ENCODE measurements around the gene CREG1.

The CREG1 gene

DNA sequence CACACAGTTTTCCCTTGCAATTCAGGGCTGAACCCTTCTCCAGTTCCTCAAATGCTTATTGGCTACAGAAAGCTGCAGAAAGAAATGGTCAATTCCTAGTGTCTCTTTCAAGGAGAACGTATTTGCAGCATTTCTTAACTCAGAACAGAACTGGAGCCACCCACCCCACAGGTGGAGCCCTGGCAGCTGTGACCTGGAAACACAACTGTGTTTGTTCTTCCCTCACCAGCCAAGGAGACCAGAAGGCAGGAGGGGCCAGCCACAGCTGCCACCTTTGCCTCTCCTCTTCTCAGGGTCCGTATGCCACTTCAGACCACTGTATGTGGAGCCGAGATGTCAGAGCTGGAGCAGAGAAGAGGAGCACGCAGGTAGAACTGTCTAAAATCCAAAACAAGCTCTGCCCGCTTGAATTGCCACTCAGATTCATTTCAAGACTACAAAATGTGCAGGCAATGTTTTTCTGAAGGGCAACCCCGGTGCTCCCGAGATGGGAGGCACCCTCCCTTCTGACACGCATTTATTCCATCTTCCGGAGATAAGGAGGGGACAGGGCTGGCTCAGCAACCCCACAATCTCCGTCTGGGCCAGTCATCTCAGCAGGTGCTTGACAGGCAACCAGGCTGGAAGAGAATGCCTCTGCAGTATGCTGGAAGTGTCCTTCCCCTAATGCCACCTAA, 51.9 kb downstream of the CREG1 start:
- TF ChIP-seq, protein P1, sequence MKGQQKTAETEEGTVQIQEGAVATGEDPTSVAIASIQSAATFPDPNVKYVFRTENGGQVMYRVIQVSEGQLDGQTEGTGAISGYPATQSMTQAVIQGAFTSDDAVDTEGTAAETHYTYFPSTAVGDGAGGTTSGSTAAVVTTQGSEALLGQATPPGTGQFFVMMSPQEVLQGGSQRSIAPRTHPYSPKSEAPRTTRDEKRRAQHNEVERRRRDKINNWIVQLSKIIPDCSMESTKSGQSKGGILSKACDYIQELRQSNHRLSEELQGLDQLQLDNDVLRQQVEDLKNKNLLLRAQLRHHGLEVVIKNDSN (IDR thresholded peaks at IDR 0.05) = no peak
- TF ChIP-seq EGR1 (IDR thresholded peaks at IDR 0.05) = no peak
- no peak for TF ChIP-seq CEBPB (IDR thresholded peaks at IDR 0.05)
- no peak for TF ChIP-seq EP300 (IDR thresholded peaks at IDR 0.05; ENCODE audit: borderline replicate concordance)
- TF ChIP-seq, protein P2, sequence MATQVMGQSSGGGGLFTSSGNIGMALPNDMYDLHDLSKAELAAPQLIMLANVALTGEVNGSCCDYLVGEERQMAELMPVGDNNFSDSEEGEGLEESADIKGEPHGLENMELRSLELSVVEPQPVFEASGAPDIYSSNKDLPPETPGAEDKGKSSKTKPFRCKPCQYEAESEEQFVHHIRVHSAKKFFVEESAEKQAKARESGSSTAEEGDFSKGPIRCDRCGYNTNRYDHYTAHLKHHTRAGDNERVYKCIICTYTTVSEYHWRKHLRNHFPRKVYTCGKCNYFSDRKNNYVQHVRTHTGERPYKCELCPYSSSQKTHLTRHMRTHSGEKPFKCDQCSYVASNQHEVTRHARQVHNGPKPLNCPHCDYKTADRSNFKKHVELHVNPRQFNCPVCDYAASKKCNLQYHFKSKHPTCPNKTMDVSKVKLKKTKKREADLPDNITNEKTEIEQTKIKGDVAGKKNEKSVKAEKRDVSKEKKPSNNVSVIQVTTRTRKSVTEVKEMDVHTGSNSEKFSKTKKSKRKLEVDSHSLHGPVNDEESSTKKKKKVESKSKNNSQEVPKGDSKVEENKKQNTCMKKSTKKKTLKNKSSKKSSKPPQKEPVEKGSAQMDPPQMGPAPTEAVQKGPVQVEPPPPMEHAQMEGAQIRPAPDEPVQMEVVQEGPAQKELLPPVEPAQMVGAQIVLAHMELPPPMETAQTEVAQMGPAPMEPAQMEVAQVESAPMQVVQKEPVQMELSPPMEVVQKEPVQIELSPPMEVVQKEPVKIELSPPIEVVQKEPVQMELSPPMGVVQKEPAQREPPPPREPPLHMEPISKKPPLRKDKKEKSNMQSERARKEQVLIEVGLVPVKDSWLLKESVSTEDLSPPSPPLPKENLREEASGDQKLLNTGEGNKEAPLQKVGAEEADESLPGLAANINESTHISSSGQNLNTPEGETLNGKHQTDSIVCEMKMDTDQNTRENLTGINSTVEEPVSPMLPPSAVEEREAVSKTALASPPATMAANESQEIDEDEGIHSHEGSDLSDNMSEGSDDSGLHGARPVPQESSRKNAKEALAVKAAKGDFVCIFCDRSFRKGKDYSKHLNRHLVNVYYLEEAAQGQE (IDR thresholded peaks at IDR 0.05; ENCODE audit: low read depth) = no peak
- no peak for TF ChIP-seq YY1 (IDR thresholded peaks at IDR 0.05; ENCODE audit: low read depth)
- TF ChIP-seq TAF1 (IDR thresholded peaks at IDR 0.05; ENCODE audit: low read depth) = no peak
- no peak for TF ChIP-seq CREB1 (IDR thresholded peaks at IDR 0.05; ENCODE audit: low read depth)
- TF ChIP-seq TEAD4 (IDR thresholded peaks at IDR 0.05) = no peak

DNA sequence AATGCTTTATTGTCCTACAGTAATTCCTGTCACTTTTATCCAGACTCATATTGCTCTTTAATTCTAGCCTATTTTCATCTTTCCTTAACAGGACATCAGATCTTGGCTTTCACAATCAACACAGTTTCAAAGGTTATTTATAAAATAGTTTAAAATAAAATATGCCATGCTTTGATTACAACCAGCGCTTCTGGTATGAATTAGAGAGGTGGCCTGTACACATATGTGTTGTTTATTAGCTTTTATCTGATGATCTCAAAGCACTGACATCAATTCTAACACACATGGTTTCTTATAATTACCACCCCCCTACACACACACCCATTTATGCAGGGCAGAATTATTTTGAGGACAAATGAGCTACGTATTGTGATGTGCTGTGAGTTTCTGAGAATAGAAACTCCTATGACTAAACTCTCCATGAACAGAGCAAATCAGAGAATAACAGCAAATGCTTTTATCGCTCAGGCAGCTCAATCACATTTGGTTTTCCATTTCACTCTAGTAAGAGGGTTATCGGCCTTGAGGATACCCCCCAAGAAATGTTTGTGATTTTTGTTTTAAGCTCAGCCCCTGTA, 53.2 kb downstream of the CREG1 start:
- no peak for TF ChIP-seq NFIC (IDR thresholded peaks at IDR 0.05)
- no peak for TF ChIP-seq ZBTB7A (IDR thresholded peaks at IDR 0.05; ENCODE audit: low read depth)
- TF ChIP-seq, protein P3, sequence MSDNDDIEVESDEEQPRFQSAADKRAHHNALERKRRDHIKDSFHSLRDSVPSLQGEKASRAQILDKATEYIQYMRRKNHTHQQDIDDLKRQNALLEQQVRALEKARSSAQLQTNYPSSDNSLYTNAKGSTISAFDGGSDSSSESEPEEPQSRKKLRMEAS (IDR thresholded peaks at IDR 0.05) = no peak
- no peak for TF ChIP-seq FOXM1 (IDR thresholded peaks at IDR 0.05; ENCODE audit: borderline replicate concordance, low read depth)
- TF ChIP-seq, protein P2 (IDR thresholded peaks at IDR 0.05; ENCODE audit: low read depth) = no peak
- TF ChIP-seq YY1 (IDR thresholded peaks at IDR 0.05; ENCODE audit: low read depth) = no peak
- TF ChIP-seq, protein P1 (IDR thresholded peaks at IDR 0.05) = no peak

DNA sequence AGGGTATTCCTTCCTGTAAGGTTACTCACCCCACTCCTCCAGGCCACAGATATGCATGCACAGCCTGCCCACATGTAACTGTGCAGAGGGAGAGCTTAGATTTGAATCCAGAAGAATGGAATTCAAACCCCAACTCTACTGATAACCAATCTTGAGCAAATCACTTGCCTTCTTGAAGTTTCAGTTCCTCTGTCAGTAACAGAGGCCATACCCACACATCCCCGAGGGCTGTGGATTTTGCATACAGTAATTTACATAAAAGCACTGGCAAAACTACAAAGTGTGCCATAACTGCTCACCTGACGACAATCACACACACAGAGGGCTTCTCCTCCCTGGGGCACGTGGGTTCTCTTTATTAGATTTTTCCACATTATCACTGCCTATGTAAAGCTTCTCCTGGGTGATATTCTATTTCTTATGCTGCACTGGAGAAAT, 53.9 kb downstream of the CREG1 start:
- TF ChIP-seq, protein P2 (IDR thresholded peaks at IDR 0.05; ENCODE audit: low read depth) = no peak
- no peak for TF ChIP-seq CEBPB (IDR thresholded peaks at IDR 0.05)
- TF ChIP-seq, protein P3 (IDR thresholded peaks at IDR 0.05) = no peak
- no peak for TF ChIP-seq RAD21 (IDR thresholded peaks at IDR 0.05; ENCODE audit: low read depth)
- TF ChIP-seq EP300 (IDR thresholded peaks at IDR 0.05; ENCODE audit: borderline replicate concordance) = no peak
- TF ChIP-seq ZBTB7A (IDR thresholded peaks at IDR 0.05; ENCODE audit: low read depth) = no peak
- no peak for TF ChIP-seq EGR1 (IDR thresholded peaks at IDR 0.05)
- TF ChIP-seq CREB1 (IDR thresholded peaks at IDR 0.05; ENCODE audit: low read depth) = no peak
- TF ChIP-seq FOXM1 (IDR thresholded peaks at IDR 0.05; ENCODE audit: borderline replicate concordance, low read depth) = no peak
- TF ChIP-seq TAF1 (IDR thresholded peaks at IDR 0.05; ENCODE audit: low read depth) = no peak
- no peak for TF ChIP-seq TEAD4 (IDR thresholded peaks at IDR 0.05)
- TF ChIP-seq YY1 (IDR thresholded peaks at IDR 0.05; ENCODE audit: low read depth) = no peak
- TF ChIP-seq, protein P1 (IDR thresholded peaks at IDR 0.05) = no peak
- TF ChIP-seq TCF12 (IDR thresholded peaks at IDR 0.05; ENCODE audit: low read depth) = no peak
- no peak for TF ChIP-seq NFIC (IDR thresholded peaks at IDR 0.05)

DNA sequence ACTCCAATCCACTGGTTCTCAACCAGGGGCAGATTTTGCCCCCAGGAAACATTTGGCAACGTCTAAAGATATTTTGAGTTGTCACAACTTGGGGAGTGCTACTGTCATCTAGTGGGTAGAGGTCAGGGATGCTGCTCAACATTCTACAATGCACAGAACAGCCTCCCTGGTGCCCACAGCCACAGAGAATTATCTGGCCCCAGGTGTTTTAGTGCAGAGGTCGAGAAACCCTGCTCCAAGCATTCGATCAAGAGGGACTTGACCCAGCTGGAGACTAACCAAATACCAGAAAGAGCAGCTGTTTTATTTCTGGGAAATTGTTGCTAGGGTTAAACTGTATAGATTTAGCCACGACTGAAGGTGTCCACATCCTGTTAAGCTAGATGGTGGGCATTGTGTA, 54.5 kb downstream of the CREG1 start:
- TF ChIP-seq CEBPB (IDR thresholded peaks at IDR 0.05) (no peak), TEAD4 (IDR thresholded peaks at IDR 0.05) (no peak), TCF12 (IDR thresholded peaks at IDR 0.05; ENCODE audit: low read depth) (no peak), RAD21 (IDR thresholded peaks at IDR 0.05; ENCODE audit: low read depth) (no peak), EGR1 (IDR thresholded peaks at IDR 0.05) (no peak)
- TF ChIP-seq, protein P1 (IDR thresholded peaks at IDR 0.05) = no peak
